CD1c-positive myeloid dendritic cell (primary cell): ENCODE results near the gene SMOC2.

Experiments
- DNase-seq: peaks from one replicate; pipeline ENCODE4 v3.0.0-alpha.2; 2016; ENCODE audit errors: extremely low spot score

SMOC2 gene

GRCh38 chr6:168480481-168480880 lies 39.5 kb downstream of the SMOC2 start:
- DNase-seq = no peak

- DNase-seq = no peak
These were observed 44.8 kb downstream of the SMOC2 start for GRCh38 chr6:168485818-168486217.

DNA sequence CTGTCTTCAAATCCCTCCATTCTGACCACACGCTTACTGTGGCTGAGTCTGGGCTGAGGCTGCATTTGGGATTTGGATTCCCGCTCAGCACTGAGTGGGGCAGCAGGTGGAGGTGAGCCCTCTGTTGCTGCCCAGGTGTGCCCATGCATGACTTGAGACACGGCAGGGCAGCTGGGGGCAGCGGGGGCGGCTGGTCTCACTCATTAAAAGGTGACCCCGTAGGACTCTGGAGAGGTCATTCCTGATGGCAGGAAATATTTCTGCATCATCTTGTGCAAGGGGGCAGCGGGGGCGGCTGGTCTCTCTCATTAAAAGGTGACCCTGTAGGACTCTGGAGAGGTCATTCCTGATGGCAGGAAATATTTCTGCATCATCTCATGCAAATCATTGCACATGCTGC lies 49.8 kb downstream of the SMOC2 start:
- no peak for DNase-seq

GRCh38 chr6:168493976-168494375 lies 53.0 kb downstream of the SMOC2 start:
- no peak for DNase-seq

- DNase-seq = no peak
These were observed 53.7 kb downstream of the SMOC2 start for GRCh38 chr6:168494726-168495125.

GRCh38 chr6:168495133-168495532 lies 54.1 kb downstream of the SMOC2 start:
- no peak for DNase-seq

- DNase-seq = no peak
These were observed 54.7 kb downstream of the SMOC2 start for GRCh38 chr6:168495636-168496035.

DNA sequence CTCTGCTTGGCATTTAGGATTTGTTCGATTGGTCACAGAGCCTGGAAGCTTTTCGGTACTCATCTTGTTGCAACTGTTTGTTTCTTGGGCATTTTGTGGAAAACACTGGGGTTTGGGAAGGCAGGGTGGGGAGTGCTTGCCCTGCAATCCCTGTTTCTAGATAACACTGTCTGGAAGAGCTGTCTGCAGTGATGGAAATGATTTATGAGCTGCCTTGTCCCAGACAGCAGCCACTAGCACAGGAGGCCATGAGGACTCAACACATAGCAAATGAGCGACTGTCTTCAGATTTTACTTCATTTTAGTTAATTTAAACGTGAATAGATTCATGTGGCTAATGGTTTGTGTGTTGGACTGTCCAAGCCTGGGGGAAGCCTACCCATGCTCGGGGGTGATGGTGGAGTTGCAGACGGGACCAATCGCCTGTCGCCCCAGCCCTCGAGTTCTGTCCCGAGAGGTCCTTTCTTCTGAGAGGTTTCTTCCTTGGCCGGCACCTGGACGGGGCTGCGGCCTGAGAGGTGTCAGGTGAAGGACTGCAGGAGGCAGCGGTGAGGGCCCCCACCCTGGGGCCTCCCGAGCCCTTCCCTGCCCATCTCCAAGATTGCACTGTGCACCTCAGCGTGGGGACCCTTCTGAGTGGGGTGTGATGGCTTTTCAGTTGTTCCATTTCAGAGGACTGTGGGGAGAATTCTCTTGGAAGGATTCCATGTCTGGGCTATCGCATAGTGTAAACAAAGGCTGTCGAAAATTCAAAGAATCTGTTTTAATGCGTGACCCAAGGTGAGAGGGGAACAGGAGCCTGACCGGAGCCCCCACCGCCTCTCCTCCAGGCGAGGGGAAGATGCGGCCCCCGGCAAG lies 55.4 kb downstream of the SMOC2 start:
- no peak for DNase-seq

- no peak for DNase-seq
These were observed 56.0 kb downstream of the SMOC2 start for GRCh38 chr6:168496997-168497331.

- DNase-seq = no peak
These were observed 56.4 kb downstream of the SMOC2 start for GRCh38 chr6:168497381-168497780.

GRCh38 chr6:168498161-168498843 lies 57.3 kb downstream of the SMOC2 start:
- DNase-seq = no peak

DNA sequence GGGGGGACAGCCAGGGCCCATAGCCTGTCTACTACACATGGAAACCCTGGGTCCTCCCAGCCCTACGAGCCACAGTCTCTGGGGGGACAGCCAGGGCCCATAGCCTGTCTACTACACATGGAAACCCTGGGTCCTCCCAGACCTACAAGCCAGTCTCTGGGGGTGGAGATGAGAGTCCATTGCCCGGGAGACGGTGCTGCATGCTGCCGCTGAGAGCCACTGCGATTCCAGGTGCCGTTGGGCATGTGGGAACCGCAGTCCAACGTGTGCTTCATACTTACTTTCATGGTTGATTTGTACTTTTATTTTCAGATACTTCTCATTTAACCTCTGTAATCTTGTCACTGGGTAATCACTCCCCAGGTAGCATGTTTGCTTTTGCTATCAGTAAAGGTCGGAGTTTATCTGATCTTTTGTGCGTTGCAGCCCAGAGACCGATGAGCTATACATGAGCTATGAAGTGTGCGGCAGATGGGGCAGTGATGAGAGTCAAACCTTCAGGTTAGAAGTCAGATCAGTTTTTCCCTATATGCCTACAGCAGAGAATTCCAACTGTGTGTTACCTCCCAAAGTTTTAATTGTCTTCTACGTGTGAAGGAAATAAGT lies 58.2 kb downstream of the SMOC2 start:
- no peak for DNase-seq

DNA sequence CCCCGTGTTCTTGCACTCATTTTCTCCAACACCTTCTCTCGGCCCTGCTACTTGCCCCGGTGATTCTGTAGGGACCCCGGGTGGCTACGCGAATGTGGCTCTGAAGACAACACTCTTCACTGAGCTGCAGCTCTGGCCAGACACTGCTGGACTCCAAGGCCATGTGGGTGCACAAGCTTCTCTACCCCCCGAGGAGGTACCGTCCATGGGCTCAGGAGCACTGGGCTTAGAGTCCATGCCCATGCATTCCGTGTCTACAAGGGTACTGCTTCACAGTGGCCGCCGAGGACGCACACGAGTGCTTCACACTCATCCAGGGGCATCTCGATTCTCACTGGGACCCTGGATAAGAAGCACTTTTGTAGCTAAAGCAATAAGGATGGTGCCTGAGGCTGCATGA lies 59.5 kb downstream of the SMOC2 start:
- no peak for DNase-seq

- no peak for DNase-seq
These were observed 60.6 kb downstream of the SMOC2 start for GRCh38 chr6:168501561-168501960.

DNA sequence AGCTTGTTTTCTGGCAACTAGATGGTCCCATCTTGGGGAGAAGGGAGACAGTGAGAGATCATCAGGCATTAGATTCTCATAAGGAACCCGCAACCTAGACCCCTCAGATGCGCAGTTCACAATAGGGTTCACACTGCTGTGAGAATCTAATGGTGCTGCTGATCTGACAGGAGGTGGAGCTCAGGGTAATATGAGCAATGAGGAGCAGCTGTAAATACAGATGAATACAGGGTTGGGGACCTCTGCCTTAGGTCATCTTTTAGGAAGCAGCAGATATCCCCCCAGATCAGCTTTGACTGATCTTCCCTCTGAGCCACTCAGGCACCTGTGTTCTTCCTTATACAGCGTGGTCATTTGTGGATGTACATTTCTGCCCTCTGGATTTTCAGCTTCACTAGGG lies 63.4 kb downstream of the SMOC2 start:
- DNase-seq = no peak

- no peak for DNase-seq
These were observed 65.5 kb downstream of the SMOC2 start for GRCh38 chr6:168506460-168506859.

GRCh38 chr6:168507297-168507696 lies 66.3 kb downstream of the SMOC2 start:
- DNase-seq = no peak

GRCh38 chr6:168507730-168508129 lies 66.7 kb downstream of the SMOC2 start:
- DNase-seq = no peak

DNA sequence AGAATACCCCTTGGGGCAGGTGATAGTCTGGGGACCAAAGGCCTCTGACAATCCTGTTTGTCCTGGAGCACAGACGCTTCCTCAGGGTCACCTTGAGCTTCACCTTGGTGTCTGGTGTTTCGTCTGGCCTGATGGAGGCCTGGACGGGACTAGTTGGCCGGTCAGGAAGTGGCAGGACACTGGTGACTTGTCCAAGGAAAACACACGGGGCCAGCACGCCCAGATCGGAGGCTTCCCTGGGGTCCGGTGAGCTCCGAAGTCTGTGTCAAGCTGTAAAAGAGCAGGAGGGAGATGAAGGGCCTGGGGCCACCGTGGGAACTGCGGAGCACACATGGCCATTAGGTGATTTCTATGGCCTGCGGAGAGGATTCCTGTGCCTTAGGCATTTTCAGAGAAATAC lies 67.9 kb downstream of the SMOC2 start:
- DNase-seq = no peak

GRCh38 chr6:168513766-168514165 lies 72.8 kb downstream of the SMOC2 start:
- DNase-seq = no peak

DNA sequence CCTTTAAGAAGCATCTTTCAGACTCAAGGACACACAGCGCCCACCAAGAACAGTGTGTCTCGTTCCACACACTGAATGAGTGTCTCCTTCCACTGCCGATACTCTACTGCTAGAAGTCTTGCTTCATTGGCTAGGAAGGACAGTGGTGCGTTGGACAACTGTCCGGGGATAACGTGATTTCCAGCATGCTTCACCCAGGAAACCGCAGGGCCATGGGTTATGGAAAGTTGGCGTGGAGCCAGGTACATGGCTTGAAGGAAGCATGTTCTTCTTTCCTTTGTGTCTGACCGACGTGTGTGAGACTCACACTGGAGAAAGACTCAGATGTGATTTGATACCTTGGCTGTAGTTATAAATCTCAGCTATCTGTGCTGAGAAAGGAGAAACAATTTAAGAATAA lies 73.2 kb downstream of the SMOC2 start:
- DNase-seq = no peak

- no peak for DNase-seq
These were observed 74.4 kb downstream of the SMOC2 start for GRCh38 chr6:168515376-168515775.
